ENCODE measurements around the gene CACNA2D1. TPM values are rescaled to one million over a fixed set of nuclear protein-coding genes. Genes with fewer than 3 reads are reported as not detected.
"Not testable (repeated sequence)": the region's sequence is repeated elsewhere in the genome, so short reads cannot be mapped to it uniquely, and the experiment has no call there.

Gene CACNA2D1
- total RNA-seq, 1 experiment from 2014 or later: 9.1 TPM

DNA sequence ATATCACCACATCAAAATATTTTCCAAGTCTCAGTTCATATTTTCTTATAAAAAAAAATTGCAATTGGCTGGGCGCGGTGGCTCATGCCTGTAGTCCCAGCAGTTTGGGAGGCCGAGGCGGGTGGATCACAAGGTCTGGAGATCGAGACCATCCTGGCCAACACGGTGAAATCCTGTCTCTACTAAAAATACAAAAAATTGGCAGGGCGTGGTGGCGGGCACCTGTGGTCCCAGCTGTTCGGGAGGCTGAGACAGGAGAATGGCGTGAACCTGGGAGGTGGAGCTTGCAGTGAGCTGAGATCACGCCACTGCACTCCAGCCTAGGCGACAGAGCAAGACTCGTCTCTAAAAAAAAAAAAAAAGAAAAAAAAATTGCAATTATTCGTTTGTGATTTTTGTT is 303.0 kb downstream of the CACNA2D1 start:
- H3K36me3 ChIP-seq (replicated peaks; ENCODE audit: control insufficient read depth, insufficient read depth, low read length); DNase-seq; H3K4me3 ChIP-seq (ENCODE audit: insufficient read depth, low read depth, low read length); H3K27me3 ChIP-seq (ENCODE audit: control insufficient read depth, insufficient read depth, low read length): not testable (repeated sequence)

DNA sequence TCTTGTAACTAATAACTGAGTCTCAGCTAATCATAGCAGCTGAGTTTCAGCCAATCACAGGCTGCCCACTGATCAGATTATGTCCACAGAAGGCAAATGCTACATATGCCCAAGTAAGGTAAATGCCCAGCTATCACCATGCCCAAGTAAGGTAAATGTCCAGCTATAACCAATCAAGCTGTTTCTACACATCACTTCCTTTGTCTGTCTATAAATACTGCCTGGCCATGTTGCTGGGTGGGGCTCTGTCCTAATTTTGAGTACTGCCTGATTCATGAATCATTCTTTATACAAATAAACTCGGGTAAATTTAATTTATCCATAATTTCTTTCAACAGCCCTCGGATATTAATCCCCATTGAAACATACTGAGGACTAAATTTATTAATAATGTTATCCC is 312.4 kb downstream of the CACNA2D1 start:
- no peaks in the 10 kb centered on the region for H3K36me3 ChIP-seq (replicated peaks; ENCODE audit: control insufficient read depth, insufficient read depth, low read length)
- no peak overlapping the region for H3K4me3 ChIP-seq (ENCODE audit: insufficient read depth, low read depth, low read length)
- DNase-seq: no peak
- H3K27me3 ChIP-seq (ENCODE audit: control insufficient read depth, insufficient read depth, low read length): no peaks in the 10 kb centered on the region

DNA sequence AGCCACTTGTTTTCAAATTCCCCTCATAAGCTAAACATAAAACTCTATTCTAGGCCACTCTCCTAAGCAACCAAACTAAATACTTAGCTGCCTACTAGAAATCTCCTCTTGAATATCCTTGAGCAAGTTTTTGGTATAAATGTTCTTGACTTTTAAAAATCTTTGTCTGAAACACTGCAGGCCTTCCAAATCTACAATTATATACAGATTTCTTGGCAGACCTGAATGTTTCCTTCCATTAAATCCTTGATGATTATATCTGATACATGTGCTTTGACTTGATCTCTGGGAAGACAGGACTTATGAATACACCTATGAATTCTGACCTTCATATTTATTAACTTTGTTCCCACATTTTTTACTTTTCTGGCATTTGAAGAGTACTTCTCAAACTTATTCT is 314.5 kb downstream of the CACNA2D1 start:
- Histone ChIP-seq H3K36me3 (replicated peaks; ENCODE audit: control insufficient read depth, insufficient read depth, low read length) (no peaks in the 10 kb centered on the region), H3K4me3 (ENCODE audit: insufficient read depth, low read depth, low read length) (no peak overlapping the region), H3K27me3 (ENCODE audit: control insufficient read depth, insufficient read depth, low read length) (no peaks in the 10 kb centered on the region)
- DNase-seq: no peak

DNA sequence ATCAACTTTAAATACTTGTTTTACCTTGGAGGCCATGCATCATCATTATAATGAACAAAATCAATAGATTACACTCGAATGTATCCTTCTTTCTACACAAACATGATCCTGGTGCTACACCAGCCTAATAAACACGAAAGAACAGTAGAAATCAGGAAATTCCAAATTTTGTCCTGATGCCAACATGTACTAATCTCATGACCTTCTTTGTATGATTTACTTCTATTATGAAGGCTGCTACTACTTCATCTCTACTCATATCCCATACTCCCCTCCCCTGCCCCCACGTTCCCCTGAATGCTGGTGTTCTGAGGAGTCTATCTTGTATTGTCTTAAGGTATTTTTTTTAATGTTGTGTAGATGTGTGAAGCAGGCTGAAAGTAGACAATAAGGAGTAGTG is 315.0 kb downstream of the CACNA2D1 start:
- DNase-seq: no peak
- Histone ChIP-seq H3K27me3 (ENCODE audit: control insufficient read depth, insufficient read depth, low read length) (no peaks in the 10 kb centered on the region), H3K36me3 (replicated peaks; ENCODE audit: control insufficient read depth, insufficient read depth, low read length) (no peaks in the 10 kb centered on the region; the same call in 1 of the 2 replicates), H3K4me3 (ENCODE audit: insufficient read depth, low read depth, low read length) (no peak overlapping the region)

DNA sequence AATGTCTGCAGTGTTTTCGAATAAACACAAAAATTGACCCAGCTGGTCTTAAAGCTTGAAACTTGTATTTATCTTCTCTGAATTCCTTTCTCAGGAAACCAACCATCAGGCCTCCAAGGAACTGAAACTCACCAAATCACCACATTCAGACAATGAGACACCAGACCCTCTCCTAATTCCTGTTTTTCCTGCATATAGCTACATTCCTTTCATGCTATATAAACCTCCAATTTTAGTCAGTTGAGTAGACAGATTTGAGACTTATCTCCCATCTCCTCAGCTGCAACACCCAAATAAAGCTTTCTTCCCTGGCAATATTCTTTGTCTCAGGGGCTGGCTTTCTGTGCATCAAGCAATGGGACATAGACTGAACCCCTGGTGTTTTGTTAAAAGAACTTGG is 317.0 kb downstream of the CACNA2D1 start:
- no peaks in the 10 kb centered on the region for H3K27me3 ChIP-seq (ENCODE audit: control insufficient read depth, insufficient read depth, low read length)

DNA sequence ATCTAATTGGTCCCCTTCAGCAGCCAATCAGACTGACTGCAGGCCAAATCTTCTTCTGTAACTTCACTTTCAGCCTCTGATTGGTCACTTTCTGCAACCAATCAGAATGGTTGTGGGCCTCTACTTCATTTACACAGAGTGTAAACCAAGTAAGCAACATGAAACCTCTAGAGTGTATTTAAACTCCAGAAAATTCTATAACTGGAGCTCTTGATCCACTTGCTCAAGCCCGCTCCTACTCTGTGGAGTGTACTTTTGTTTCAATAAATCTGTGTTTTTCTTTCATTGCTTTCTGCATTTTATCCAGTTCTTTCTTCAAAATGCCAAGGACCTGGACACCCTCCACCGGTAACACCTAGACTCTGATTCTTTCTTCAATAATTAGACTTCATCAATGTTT is 319.1 kb downstream of the CACNA2D1 start:
- H3K4me3 ChIP-seq (ENCODE audit: insufficient read depth, low read depth, low read length): no peak overlapping the region
- no peaks in the 10 kb centered on the region for H3K27me3 ChIP-seq (ENCODE audit: control insufficient read depth, insufficient read depth, low read length)
- no peaks in the 10 kb centered on the region; the same call in 1 of the 2 replicates for H3K36me3 ChIP-seq (replicated peaks; ENCODE audit: control insufficient read depth, insufficient read depth, low read length)
- no peak for DNase-seq

More for the DNA sequence above, 317.0 kb downstream of the CACNA2D1 start:
- H3K4me3 ChIP-seq (ENCODE audit: insufficient read depth, low read depth, low read length): no peak overlapping the region
- no peak for DNase-seq
- H3K36me3 ChIP-seq (replicated peaks; ENCODE audit: control insufficient read depth, insufficient read depth, low read length): no peaks in the 10 kb centered on the region; the same call in 1 of the 2 replicates

DNA sequence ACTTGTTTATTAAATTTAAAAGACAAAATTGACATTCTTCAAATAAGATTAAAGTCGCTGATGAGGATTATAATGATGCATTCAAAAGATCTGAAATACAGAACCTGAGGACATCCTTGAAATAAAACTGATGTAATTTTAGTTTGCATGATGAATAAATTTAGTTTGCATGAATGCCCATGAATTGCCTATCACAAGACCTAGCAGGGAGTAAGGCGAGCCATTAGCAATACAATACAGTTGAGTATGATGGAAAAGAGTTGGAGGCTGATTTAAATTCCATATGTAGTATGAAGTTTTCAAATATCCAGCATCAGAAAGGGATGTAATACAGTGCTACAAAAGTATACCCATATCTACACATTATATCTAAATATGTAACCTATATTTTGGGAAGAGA is 321.3 kb downstream of the CACNA2D1 start:
- Histone ChIP-seq H3K4me3 (ENCODE audit: insufficient read depth, low read depth, low read length) (no peak overlapping the region), H3K27me3 (ENCODE audit: control insufficient read depth, insufficient read depth, low read length) (no peaks in the 10 kb centered on the region), H3K36me3 (replicated peaks; ENCODE audit: control insufficient read depth, insufficient read depth, low read length) (no peaks in the 10 kb centered on the region; the same call in 1 of the 2 replicates)
- DNase-seq: no peak

DNA sequence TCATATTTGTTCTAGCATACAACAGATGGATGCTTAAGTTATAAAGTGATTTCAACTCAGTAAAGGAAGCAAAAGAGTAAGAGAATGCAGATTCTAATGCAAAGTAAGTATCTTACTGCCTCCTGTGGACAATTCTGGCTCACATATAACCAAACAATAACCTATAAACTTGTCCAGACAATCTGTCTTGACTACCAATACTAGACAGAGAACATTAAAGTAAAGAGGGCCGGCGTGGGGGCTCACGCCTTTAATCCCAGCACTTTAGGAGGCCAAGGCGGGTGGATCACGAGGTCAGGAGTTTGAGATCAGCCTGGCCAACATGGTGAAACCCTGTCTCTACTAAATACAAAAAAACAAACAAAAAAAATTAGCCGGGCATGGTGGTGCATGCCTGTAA is 329.3 kb downstream of the CACNA2D1 start:
- no peaks in the 10 kb centered on the region for H3K36me3 ChIP-seq (replicated peaks; ENCODE audit: control insufficient read depth, insufficient read depth, low read length)
- no peaks in the 10 kb centered on the region for H3K27me3 ChIP-seq (ENCODE audit: control insufficient read depth, insufficient read depth, low read length)
- no peak overlapping the region for H3K4me3 ChIP-seq (ENCODE audit: insufficient read depth, low read depth, low read length)
- DNase-seq: no peak

DNA sequence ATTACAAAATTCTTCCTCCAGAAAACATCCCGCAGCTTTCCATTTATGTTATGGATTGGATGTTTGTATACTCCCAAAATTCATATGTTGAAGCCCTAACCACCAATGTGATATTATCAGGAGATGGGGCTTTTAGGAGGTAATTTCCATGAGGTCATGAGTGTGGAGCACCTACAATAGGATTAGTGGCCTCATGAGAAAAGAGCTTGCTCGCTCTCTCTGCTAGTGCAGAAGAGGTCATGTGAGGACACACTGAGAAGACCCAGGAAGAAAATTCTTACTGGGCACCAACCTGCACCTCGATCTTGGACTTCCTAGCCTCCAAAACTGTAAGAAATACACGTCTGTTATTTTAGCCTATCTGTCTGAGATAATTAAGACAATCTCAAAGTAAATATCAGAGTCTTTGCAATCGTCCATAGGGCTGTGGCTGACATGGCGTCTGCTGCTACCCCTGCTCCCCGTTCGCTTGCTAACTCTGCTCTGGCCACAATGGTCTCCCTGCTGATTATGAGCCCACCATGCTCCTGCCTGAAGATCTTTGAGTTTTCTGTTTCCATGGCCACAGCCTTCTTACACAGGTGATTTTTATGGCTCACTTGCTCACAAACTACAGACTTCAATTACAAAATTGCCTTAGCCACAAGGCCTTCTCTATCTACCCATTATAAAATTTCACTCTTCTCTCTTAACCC is 333.3 kb downstream of the CACNA2D1 start:
- Histone ChIP-seq H3K36me3 (replicated peaks; ENCODE audit: control insufficient read depth, insufficient read depth, low read length) (no peaks in the 10 kb centered on the region), H3K4me3 (ENCODE audit: insufficient read depth, low read depth, low read length) (no peak overlapping the region), H3K27me3 (ENCODE audit: control insufficient read depth, insufficient read depth, low read length) (no peaks in the 10 kb centered on the region)
- DNase-seq: no peak

DNA sequence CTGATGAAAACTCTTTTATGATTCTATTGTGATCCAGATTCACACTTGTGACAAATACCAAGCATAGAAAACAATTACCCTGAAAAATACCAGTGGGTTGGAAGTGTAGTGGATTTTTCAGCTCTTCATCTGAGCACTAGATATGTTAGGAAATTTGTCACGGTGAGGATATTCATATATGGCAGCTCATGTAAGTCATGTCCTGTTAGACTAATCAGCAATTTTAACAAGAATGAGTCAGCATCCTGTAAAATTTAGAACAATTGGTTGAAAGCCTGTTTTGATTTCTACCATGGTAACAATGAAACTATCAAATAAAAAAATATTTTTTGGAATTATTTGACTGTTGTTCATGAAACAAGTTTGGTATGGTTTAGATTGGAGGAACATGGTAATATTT is 334.3 kb downstream of the CACNA2D1 start:
- no peaks in the 10 kb centered on the region for H3K36me3 ChIP-seq (replicated peaks; ENCODE audit: control insufficient read depth, insufficient read depth, low read length)
- no peak overlapping the region for H3K4me3 ChIP-seq (ENCODE audit: insufficient read depth, low read depth, low read length)
- no peaks in the 10 kb centered on the region for H3K27me3 ChIP-seq (ENCODE audit: control insufficient read depth, insufficient read depth, low read length)
- DNase-seq: no peak

DNA sequence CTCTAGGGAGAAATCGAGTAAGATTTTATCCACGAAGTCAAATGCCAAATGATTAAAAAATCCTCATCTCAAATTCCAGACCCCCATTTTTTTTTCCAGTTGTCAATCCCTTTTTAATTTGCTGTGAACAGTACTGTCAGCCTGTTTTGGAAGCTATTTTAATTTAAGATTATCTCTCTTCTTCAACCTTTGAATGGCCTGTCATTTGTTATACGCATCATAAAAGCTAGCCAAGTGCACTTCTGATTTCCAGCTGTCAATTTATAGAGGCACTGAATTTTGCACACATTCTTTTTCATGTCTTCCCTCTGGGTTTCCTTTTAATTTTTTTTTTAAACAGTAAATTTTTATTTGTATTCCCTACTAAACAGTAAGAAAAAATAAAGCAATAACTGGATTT is 337.4 kb downstream of the CACNA2D1 start:
- Histone ChIP-seq H3K36me3 (replicated peaks; ENCODE audit: control insufficient read depth, insufficient read depth, low read length) (no peaks in the 10 kb centered on the region), H3K27me3 (ENCODE audit: control insufficient read depth, insufficient read depth, low read length) (no peaks in the 10 kb centered on the region), H3K4me3 (ENCODE audit: insufficient read depth, low read depth, low read length) (no peak overlapping the region)
- DNase-seq: no peak

DNA sequence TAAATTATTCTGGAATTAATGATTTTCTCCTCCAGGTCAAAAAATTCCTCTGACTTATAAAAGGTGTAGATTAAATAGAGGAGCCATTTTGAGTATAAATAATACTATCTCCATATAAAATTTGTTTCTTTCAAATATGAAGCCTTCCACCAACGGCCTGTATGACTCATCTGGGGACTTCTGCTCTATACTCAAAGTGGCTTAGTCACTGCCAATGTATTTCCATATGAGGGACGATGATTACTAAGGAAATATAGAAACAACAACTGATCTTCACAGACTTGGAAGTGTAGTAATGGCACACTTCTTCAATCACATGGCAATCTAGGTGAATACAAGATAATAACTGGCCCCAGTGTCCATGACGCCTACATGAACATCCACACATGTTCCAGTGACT is 338.1 kb downstream of the CACNA2D1 start:
- no peaks in the 10 kb centered on the region for H3K36me3 ChIP-seq (replicated peaks; ENCODE audit: control insufficient read depth, insufficient read depth, low read length)
- no peak for DNase-seq
- H3K4me3 ChIP-seq (ENCODE audit: insufficient read depth, low read depth, low read length): no peak overlapping the region
- H3K27me3 ChIP-seq (ENCODE audit: control insufficient read depth, insufficient read depth, low read length): no peaks in the 10 kb centered on the region

DNA sequence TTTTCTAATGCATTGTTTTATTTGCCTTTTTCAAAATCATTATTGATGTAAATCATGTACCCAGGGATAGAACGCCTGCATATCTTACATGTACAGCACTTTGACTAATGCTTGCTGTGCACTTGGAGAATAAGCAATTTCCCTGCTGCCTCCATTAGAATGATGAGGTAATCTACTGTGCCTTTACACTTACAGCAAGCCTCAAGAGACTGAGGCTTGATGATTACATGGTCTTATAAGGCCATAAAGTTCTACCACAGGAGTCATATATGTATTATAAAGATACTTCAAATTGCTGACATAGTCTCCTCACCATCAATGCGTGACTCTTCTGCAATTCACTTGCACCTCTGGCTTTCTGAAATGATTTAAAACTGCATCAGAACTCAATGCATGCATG is 345.2 kb downstream of the CACNA2D1 start:
- no peaks in the 10 kb centered on the region for H3K27me3 ChIP-seq (ENCODE audit: control insufficient read depth, insufficient read depth, low read length)
- DNase-seq: no peak
- no peaks in the 10 kb centered on the region for H3K36me3 ChIP-seq (replicated peaks; ENCODE audit: control insufficient read depth, insufficient read depth, low read length)
- H3K4me3 ChIP-seq (ENCODE audit: insufficient read depth, low read depth, low read length): no peak overlapping the region

DNA sequence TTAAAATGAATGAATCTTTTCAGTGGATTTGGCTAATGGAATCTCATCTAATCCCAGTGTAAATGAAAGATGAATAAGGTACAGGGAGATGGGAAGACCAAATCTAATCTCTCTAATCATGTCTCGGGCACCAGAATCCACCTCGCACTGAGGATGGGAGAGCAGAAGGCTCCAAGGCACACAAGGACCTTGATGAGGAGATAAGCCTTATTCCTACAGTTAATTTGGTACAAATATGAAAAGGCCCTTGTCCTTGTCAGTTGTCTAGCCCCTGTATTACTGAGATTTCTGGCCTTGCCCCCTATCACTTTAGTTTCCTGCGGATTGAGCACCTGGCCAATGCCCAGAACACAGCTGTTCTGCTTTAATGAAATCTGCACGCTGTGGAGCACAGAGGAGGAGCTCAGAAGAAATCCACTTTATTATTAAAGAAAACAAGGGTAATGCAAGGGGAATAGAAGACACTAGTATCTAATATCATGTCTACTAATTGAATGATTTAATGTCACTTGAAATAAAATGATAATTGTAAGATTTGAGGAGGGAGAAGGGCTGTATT is 352.4 kb downstream of the CACNA2D1 start:
- H3K4me3 ChIP-seq (ENCODE audit: insufficient read depth, low read depth, low read length): no peak overlapping the region
- DNase-seq: no peak
- H3K36me3 ChIP-seq (replicated peaks; ENCODE audit: control insufficient read depth, insufficient read depth, low read length): no peaks in the 10 kb centered on the region
- H3K27me3 ChIP-seq (ENCODE audit: control insufficient read depth, insufficient read depth, low read length): no peaks in the 10 kb centered on the region

DNA sequence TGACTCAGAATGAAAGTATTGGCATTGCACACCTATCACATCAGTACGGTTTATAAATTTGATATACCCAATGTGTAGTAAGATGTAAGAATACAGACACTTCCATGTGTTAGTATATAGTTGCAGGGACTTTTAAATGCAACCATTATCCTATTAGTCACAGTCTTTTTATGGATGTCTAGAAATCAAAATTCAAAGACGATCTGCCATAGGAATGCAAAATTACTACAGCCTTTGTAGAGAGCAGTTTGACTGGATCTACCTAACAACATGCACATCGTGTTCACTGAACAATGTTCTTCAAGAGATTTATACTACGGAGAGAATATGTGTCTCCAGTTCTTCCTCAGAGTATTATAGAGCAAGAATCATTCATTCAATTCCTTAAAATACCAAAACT is 356.5 kb downstream of the CACNA2D1 start:
- DNase-seq: no peak
- Histone ChIP-seq H3K27me3 (ENCODE audit: control insufficient read depth, insufficient read depth, low read length) (no peaks in the 10 kb centered on the region), H3K4me3 (ENCODE audit: insufficient read depth, low read depth, low read length) (no peak overlapping the region), H3K36me3 (replicated peaks; ENCODE audit: control insufficient read depth, insufficient read depth, low read length) (no peaks in the 10 kb centered on the region)

Measured in H7 (cell line).